SU-DHL-6 (cell line): ENCODE results near the gene RAD51B.

Experiments used
- H2AFZ ChIP-seq: fragments of 200-600 bp; sonication (generic); 2 replicates; pipeline ENCODE4 v1.6.1; 2014; ENCODE audit warnings: low read depth, mild to moderate bottlenecking, moderate library complexity, mixed read lengths, antibody characterized with exemption, low read length; ENCODE audit not compliant: severe bottlenecking
- H3F3A ChIP-seq: fragments of 200-600 bp; shearing (Covaris generic); 2 replicates; pipeline ENCODE4 v1.6.0; 2016; ENCODE audit warnings: antibody characterized with exemption, mild to moderate bottlenecking; ENCODE audit not compliant: insufficient read depth
- H3K27ac ChIP-seq: fragments of 200-600 bp; sonication (generic); 2 replicates; pipeline ENCODE4 v1.5.1; 2016; ENCODE audit warnings: low read depth, mild to moderate bottlenecking, low read length, moderate library complexity, mixed read lengths
- H3K27me3 ChIP-seq: fragments of 200-600 bp; sonication (generic), shearing (Covaris generic); 2 replicates; pipeline ENCODE4 v1.6.0; 2014; ENCODE audit warnings: mild to moderate bottlenecking, low read length
- H3K36me3 ChIP-seq: fragments of 200-600 bp; sonication (generic); 2 replicates; pipeline ENCODE4 v1.6.1; 2014; ENCODE audit warnings: mild to moderate bottlenecking, low read length, mixed read lengths
- H3K4me2 ChIP-seq: fragments of 300-600, 200-600 bp; shearing (Covaris generic), sonication (generic); 2 replicates; pipeline ENCODE4 v1.6.0; 2014; ENCODE audit warnings: low read length, low read depth, mild to moderate bottlenecking; ENCODE audit not compliant: poor library complexity, severe bottlenecking
- H3K4me3 ChIP-seq: fragments of 200-600 bp; sonication (generic); 2 replicates; pipeline ENCODE4 v1.5.1; 2014; ENCODE audit warnings: antibody characterized with exemption, low read length, mild to moderate bottlenecking, mixed read lengths; ENCODE audit not compliant: insufficient read depth, poor library complexity, severe bottlenecking
- H3K79me2 ChIP-seq: fragments of 200-600 bp; sonication (generic); 2 replicates; pipeline ENCODE4 v1.6.1; 2014; ENCODE audit warnings: mild to moderate bottlenecking, low read length, moderate library complexity; ENCODE audit not compliant: insufficient read depth
- H3K9ac ChIP-seq: fragments of 200-600 bp; sonication (generic); 2 replicates; pipeline ENCODE4 v1.7.0; 2014; ENCODE audit warnings: mild to moderate bottlenecking, low read length
- H3K9me2 ChIP-seq: fragments of 200-600 bp; sonication (generic); replicated peaks from 2 replicates; pipeline ENCODE4 v1.6.1; 2014; ENCODE audit warnings: low read length; ENCODE audit not compliant: insufficient read depth
- H3K9me3 ChIP-seq: fragments of 200-600 bp; sonication (generic); 2 replicates; pipeline ENCODE4 v1.6.1; 2014; ENCODE audit warnings: low read length, mixed read lengths; ENCODE audit not compliant: insufficient read depth
- H4K20me1 ChIP-seq: fragments of 200-600 bp; sonication (generic); 2 replicates; pipeline ENCODE4 v1.6.1; 2014; ENCODE audit warnings: low read depth, mild to moderate bottlenecking, antibody characterized with exemption, low read length, moderate library complexity, mixed read lengths
- EZH2phosphoT487 ChIP-seq: fragments of 200-600 bp; sonication (generic), shearing (Covaris generic); conservative IDR thresholded peaks from 2 replicates; pipeline ENCODE4 v1.6.1; 2018; ENCODE audit warnings: mild to moderate bottlenecking, antibody characterized with exemption, low read length, moderate library complexity, mixed read lengths
- TF ChIP-seq, protein P1 (sequence below): fragments of 200-600 bp; sonication (generic); IDR thresholded peaks from one replicate; pipeline ENCODE4 v1.5.1; 2017; ENCODE audit warnings: antibody characterized with exemption, mild to moderate bottlenecking, low read length, moderate library complexity; ENCODE audit not compliant: insufficient read depth, poor library complexity, severe bottlenecking

The RAD51B gene

DNA sequence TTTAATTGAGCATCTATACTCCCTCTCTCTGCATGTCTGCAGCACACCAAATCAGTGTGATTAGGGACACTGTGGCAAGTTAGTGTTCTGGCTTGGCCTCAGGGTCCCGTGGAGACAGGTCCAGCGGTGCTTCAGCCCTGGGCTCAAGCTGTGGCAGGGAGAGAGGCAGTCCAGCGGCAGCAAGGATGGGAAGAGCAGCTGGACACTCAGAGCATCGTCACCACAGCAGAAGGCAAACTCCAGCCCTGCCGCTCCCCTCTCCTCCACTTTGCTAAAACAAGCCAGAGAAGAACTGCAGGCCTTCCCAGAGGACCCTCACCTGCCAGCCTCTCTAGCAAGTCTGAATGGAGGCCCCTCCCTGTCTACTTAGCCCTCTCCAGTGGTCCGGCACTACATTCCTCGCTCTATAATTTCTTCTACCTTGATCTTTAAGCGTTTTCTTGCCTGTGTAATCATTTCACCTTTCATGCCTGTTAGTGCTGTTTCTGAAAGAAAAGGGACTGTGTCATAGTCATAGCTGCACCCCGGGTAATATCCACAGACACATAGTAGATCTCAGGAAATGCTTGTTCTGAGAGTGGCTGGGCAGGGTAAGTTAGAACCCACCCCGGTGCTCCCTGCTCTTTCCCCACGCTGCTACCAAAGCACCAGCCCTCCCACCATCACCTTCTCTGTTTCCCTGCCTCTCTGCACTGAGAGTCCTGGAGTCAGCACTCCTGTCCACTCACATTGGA is 951.1 kb downstream of the RAD51B start:
- Histone ChIP-seq H3F3A (no peaks in the 10 kb centered on the region), H3K9ac (no peak overlapping the region), H3K27me3 (no peaks in the 10 kb centered on the region), H3K4me2 (no peak overlapping the region), H3K27ac (no peak overlapping the region), H3K9me3 (no peaks in the 10 kb centered on the region), H2AFZ (no peak overlapping the region), H4K20me1 (no peaks in the 10 kb centered on the region), H3K4me3 (no peak overlapping the region), H3K36me3 (no peaks in the 10 kb centered on the region), H3K9me2 (no peaks in the 10 kb centered on the region), H3K79me2 (no peaks in the 10 kb centered on the region)
- TF ChIP-seq EZH2phosphoT487: no peak
- TF ChIP-seq, protein P1, sequence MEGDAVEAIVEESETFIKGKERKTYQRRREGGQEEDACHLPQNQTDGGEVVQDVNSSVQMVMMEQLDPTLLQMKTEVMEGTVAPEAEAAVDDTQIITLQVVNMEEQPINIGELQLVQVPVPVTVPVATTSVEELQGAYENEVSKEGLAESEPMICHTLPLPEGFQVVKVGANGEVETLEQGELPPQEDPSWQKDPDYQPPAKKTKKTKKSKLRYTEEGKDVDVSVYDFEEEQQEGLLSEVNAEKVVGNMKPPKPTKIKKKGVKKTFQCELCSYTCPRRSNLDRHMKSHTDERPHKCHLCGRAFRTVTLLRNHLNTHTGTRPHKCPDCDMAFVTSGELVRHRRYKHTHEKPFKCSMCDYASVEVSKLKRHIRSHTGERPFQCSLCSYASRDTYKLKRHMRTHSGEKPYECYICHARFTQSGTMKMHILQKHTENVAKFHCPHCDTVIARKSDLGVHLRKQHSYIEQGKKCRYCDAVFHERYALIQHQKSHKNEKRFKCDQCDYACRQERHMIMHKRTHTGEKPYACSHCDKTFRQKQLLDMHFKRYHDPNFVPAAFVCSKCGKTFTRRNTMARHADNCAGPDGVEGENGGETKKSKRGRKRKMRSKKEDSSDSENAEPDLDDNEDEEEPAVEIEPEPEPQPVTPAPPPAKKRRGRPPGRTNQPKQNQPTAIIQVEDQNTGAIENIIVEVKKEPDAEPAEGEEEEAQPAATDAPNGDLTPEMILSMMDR: no peak

DNA sequence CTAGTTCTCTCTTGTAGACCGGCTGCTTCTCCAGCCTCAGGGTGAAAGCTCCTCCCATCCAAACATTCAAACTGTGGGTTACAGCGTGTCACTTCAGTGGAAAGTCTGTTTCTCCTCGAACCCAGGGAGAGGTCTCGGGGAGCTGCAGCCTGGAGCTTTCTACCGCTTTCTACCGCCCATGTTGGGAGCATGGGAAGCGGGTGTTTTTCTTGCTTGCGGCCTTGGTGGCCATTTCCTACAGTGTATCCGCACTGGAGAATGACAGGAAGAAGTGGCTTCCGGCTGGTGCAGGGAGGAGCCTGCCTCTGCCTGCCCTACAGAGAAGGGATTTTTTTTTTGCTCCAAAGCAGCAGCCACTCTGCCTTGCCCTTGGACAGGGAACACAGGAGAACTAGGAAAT is 952.1 kb downstream of the RAD51B start:
- Histone ChIP-seq H3K4me2 (no peak overlapping the region), H3K9me2 (no peaks in the 10 kb centered on the region), H3K27me3 (no peaks in the 10 kb centered on the region), H3F3A (no peaks in the 10 kb centered on the region), H2AFZ (no peak overlapping the region), H3K36me3 (no peaks in the 10 kb centered on the region), H3K4me3 (no peak overlapping the region), H3K9ac (no peak overlapping the region), H3K27ac (no peak overlapping the region), H3K79me2 (no peaks in the 10 kb centered on the region), H3K9me3 (no peaks in the 10 kb centered on the region), H4K20me1 (no peaks in the 10 kb centered on the region)
- TF ChIP-seq, protein P1: no peak
- no peak for TF ChIP-seq EZH2phosphoT487

DNA sequence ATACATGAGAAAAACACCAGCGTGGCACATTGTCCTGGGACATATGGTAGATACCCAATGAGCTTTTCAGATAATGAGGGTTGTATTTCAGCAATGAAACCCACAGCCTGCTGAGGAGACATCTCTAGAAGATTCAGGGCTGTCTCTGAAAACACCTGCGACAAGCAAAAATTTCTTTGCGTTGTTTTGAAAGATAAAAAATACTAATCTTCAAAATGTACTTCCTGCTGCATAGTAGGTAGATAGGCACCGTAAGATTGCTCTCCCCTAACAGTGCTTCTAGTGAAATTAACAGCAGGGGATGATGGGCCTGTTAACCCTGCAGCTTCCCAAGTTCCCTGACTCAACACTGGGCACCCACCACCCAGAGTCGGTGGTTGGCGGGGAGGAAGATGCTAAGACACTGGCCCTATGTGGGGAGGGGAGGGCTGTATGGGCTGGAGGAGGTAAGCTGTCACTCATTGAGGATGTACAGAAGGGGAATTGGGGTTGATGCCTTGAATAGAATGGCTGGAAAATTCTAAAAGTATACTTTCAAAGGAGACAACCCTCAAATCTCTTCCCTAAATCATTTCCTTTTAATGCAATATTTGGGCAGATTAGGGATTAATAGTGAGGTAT is 953.3 kb downstream of the RAD51B start:
- Histone ChIP-seq H3F3A (no peaks in the 10 kb centered on the region), H3K4me3 (no peak overlapping the region), H4K20me1 (no peaks in the 10 kb centered on the region), H3K9me2 (no peaks in the 10 kb centered on the region), H2AFZ (no peak overlapping the region), H3K9me3 (no peaks in the 10 kb centered on the region), H3K27ac (no peak overlapping the region), H3K27me3 (no peaks in the 10 kb centered on the region), H3K36me3 (no peaks in the 10 kb centered on the region), H3K79me2 (no peaks in the 10 kb centered on the region), H3K4me2 (no peak overlapping the region), H3K9ac (no peak overlapping the region)
- TF ChIP-seq, protein P1: no peak
- no peak for TF ChIP-seq EZH2phosphoT487
